Endothelial cell of umbilical vein (primary cell): ENCODE data around the gene OR6X1. TPM values are rescaled to one million over a fixed set of nuclear protein-coding genes. Genes with fewer than 3 reads are reported as not detected.

Experiments
- BruUV-seq: library from RNA; stranded (reverse); fragments of 400-500 nt; replicated peaks from 2 replicates; lab custom pipeline; 2021; lab: Mats Ljungman, UMichigan
- CTCF ChIA-PET: fragments of 300-600, 350-600 bp; sonication (Branson Sonifier 250); formaldehyde crosslinking; loops from one replicate; lab custom pipeline; 2021; ENCODE audit warnings: antibody characterized with exemption, inconsistent platforms; lab: Charles Lee
- POLR2A ChIA-PET: fragments of 300-600, 350-600 bp; sonication (Branson Sonifier 250); formaldehyde crosslinking; loops from one replicate; lab custom pipeline; 2021; ENCODE audit warnings: antibody characterized with exemption, inconsistent platforms; lab: Charles Lee
- DNase-seq: peaks from one replicate; pipeline ENCODE4 v3.0.0-alpha.2; 2011; ENCODE audit warnings: low read depth, low spot score
- FAIRE-seq: peaks from 2 replicates; lab custom pipeline; 2011; peaks lifted over from hg19 to GRCh38; lab: Jason Lieb, UNC
- H2AFZ ChIP-seq: 2 replicates; pipeline ENCODE4 v1.6.0; 2012; ENCODE audit warnings: low read depth, low read length, control low read depth, inconsistent platforms
- H3K27ac ChIP-seq: 2 replicates; pipeline ENCODE4 v1.5.1; 2011; ENCODE audit warnings: low read depth, mild to moderate bottlenecking, control low read depth, low read length, moderate library complexity; ENCODE audit not compliant: insufficient read depth
- H3K27me3 ChIP-seq, 2 experiments: 2 replicates each; pipeline versions ENCODE4 v1.6.0 to v1.6.1; 2011; ENCODE audit warnings: low read length in 2 of 2, mixed read lengths in 1 of 2; ENCODE audit not compliant: control insufficient read depth in 2 of 2, insufficient read depth in 2 of 2
- H3K36me3 ChIP-seq, 2 experiments: 2 replicates in 1 of 2; 3 replicates in 1 of 2; pipeline ENCODE4 v1.5.1; 2011; ENCODE audit warnings: low read length in 2 of 2, mild to moderate bottlenecking in 1 of 2, moderate library complexity in 1 of 2; ENCODE audit not compliant: control insufficient read depth in 2 of 2, insufficient read depth in 2 of 2; ENCODE audit errors: extremely low read depth in 1 of 2
- H3K4me1 ChIP-seq: 3 replicates; pipeline ENCODE4 v1.5.1; 2011; ENCODE audit warnings: mild to moderate bottlenecking, low read length; ENCODE audit not compliant: control insufficient read depth, insufficient read depth; ENCODE audit errors: extremely low read depth
- H3K4me2 ChIP-seq: 2 replicates; pipeline ENCODE4 v1.6.1; 2011; ENCODE audit warnings: low read length, control low read depth, mixed read lengths; ENCODE audit not compliant: insufficient read depth
- H3K4me3 ChIP-seq, 3 experiments: fragments of 200-600 bp in 1 of 3; sonication (generic), shearing (Covaris generic) in 1 of 3; replicated peaks in 1 of 3; 2 replicates each; pipeline ENCODE4 v1.5.1; 2011 to 2016; ENCODE audit warnings: control low read depth in 3 of 3, low read length in 3 of 3, mild to moderate bottlenecking in 2 of 3, inconsistent platforms in 1 of 3, low read depth in 1 of 3, moderate library complexity in 1 of 3; ENCODE audit not compliant: insufficient read depth in 1 of 3
- H3K79me2 ChIP-seq: 2 replicates; pipeline ENCODE4 v1.6.0; 2012; ENCODE audit warnings: low read length, inconsistent platforms; ENCODE audit not compliant: control insufficient read depth, insufficient read depth
- H3K9ac ChIP-seq: replicated peaks from 2 replicates; pipeline ENCODE3; 2011; ENCODE audit warnings: low read length, control low read depth; ENCODE audit not compliant: insufficient read depth; ENCODE audit errors: extremely low read depth
- H3K9me1 ChIP-seq: replicated peaks from 3 replicates; pipeline ENCODE4 v1.6.0; 2011; ENCODE audit warnings: mild to moderate bottlenecking, low read length; ENCODE audit not compliant: control insufficient read depth, insufficient read depth; ENCODE audit errors: extremely low read depth
- H3K9me3 ChIP-seq: replicated peaks from 2 replicates; pipeline ENCODE4 v1.5.1; 2012; ENCODE audit warnings: low read length, inconsistent platforms; ENCODE audit not compliant: control insufficient read depth, insufficient read depth
- H4K20me1 ChIP-seq: replicated peaks from 2 replicates; pipeline ENCODE3; 2011; ENCODE audit warnings: mild to moderate bottlenecking, low read length; ENCODE audit not compliant: control insufficient read depth, insufficient read depth; ENCODE audit errors: extremely low read depth
- CTCF ChIP-seq, 2 donors: IDR thresholded peaks; 1 replicate in 1 of 2; 2 replicates in 1 of 2; pipeline ENCODE4 v1.5.1; 2011; ENCODE audit warnings: low read length in 2 of 2, mild to moderate bottlenecking in 2 of 2, moderate library complexity in 2 of 2, control low read depth in 1 of 2, inconsistent platforms in 1 of 2, low read depth in 1 of 2; ENCODE audit not compliant: insufficient read depth in 1 of 2; ENCODE audit errors: extremely low read depth in 1 of 2
- EZH2 ChIP-seq: IDR thresholded peaks from 2 replicates; pipeline ENCODE4 v1.6.1; 2012; ENCODE audit warnings: borderline replicate concordance, low read depth, mild to moderate bottlenecking, moderate library complexity, low read length, inconsistent platforms; ENCODE audit not compliant: severe bottlenecking
- FOS ChIP-seq: IDR thresholded peaks from 2 replicates; pipeline ENCODE4 v1.6.1; 2011; ENCODE audit warnings: mild to moderate bottlenecking, low read length, moderate library complexity, borderline replicate concordance; ENCODE audit not compliant: insufficient read depth
- GATA2 ChIP-seq: IDR thresholded peaks from 2 replicates; pipeline ENCODE4 v1.7.0; 2011; ENCODE audit warnings: low read depth, mild to moderate bottlenecking, moderate library complexity, mixed read lengths, low read length; ENCODE audit not compliant: insufficient read length, insufficient read depth
- JUN ChIP-seq: IDR thresholded peaks from 2 replicates; pipeline ENCODE4 v1.6.1; 2011; ENCODE audit warnings: borderline replicate concordance, low read depth; ENCODE audit not compliant: insufficient read length, insufficient read depth
- MYC ChIP-seq: IDR thresholded peaks from one replicate; pipeline ENCODE4 v1.6.1; 2011; ENCODE audit warnings: mild to moderate bottlenecking, low read depth, low read length
- POLR2A ChIP-seq: IDR thresholded peaks from 2 replicates; pipeline ENCODE4 v1.6.1; 2012; ENCODE audit warnings: low read depth, mild to moderate bottlenecking, control low read depth, low read length
- POLR2AphosphoS5 ChIP-seq: IDR thresholded peaks from 2 replicates; pipeline ENCODE4 v1.6.1; 2012; ENCODE audit warnings: low read depth, mild to moderate bottlenecking, control low read depth, low read length, moderate library complexity; ENCODE audit not compliant: insufficient read depth
- dilution Hi-C: fragments of 300-500 bp; cut with MboI; formaldehyde crosslinking; loops from one replicate; pipeline ENCODE4 v1.15.0; 2019; ENCODE audit warnings: low sequenced_read_pairs; ENCODE audit not compliant: extremely low pct_ligation_motif_present
- intact Hi-C: fragments of 100-400 bp; cut with micrococcal nuclease; formaldehyde crosslinking; loops from one replicate; pipeline ENCODE4 v1.10.0; 2022
- polyA plus RNA-seq, 4 experiments: library from polyadenylated mRNA; depleted of rRNA in 3 of 4; stranded (reverse) in 3 of 4; unstranded in 1 of 4; fragments of >200 nt; gene quantifications; 2 replicates each; pipeline versions ENCODE4 v1.2.1 to v1.2.3, GENCODE V29; 2011 to 2012; ENCODE audit warnings: missing spikeins in 1 of 4
- total RNA-seq: library from RNA; stranded (reverse); gene quantifications from 2 replicates; pipeline ENCODE4 v1.2.3, GENCODE V29; 2021
- TF ChIP-seq, protein P1 (sequence below): IDR thresholded peaks from 2 replicates; pipeline ENCODE4 v1.6.1; 2011; ENCODE audit not compliant: insufficient read depth, insufficient read length

Gene OR6X1
- total and polyA plus RNA-seq, 2 donors (not counting 3 experiments of a cell fraction or from before 2014, with no cell fraction given): not detected

DNA sequence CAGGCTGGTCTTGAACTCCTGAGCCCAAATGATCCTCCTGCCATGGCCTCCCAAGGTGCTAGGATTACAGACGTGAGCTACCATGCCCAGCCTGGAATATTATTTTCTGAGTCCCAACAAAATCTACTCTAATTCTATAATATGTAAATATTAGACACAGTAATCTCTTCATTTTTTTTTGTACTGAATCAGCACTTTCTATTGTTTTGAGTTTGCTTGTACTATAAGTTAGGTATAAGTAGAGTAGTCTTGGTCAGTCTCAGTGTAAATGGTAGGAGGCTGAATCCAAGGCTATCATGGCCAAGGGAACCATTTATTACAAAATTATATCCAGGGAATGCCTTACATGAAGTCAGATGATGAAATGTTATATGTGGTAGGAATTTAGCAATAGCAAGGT, 19.6 kb upstream of the OR6X1 start:
- H3K9me1 ChIP-seq: no peaks in the 10 kb centered on the region
- CTCF ChIA-PET: no interaction called here
- no peak for DNase-seq
- no peak overlapping the region for H3K4me2 ChIP-seq
- no peaks in the 10 kb centered on the region for H3K4me1 ChIP-seq
- H4K20me1 ChIP-seq: no peaks in the 10 kb centered on the region
- no peak overlapping the region for H2AFZ ChIP-seq
- POLR2A ChIA-PET: no interaction called here
- H3K79me2 ChIP-seq: no peaks in the 10 kb centered on the region
- no peaks in the 10 kb centered on the region for H3K36me3 ChIP-seq
- no peak for TF ChIP-seq GATA2
- no peak for TF ChIP-seq POLR2A
- TF ChIP-seq EZH2: no peak
- TF ChIP-seq, protein P1, sequence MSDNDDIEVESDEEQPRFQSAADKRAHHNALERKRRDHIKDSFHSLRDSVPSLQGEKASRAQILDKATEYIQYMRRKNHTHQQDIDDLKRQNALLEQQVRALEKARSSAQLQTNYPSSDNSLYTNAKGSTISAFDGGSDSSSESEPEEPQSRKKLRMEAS: no peak
- no peak for TF ChIP-seq JUN
- no peak for TF ChIP-seq CTCF (IDR thresholded peaks at IDR 0.05; ENCODE audit: extremely low read depth in 1 of 2, insufficient read depth in 1 of 2, low read depth in 1 of 2, low read length in 2 of 2)
- no peak for TF ChIP-seq MYC
- no peak for TF ChIP-seq POLR2AphosphoS5
- TF ChIP-seq FOS: no peak
- H3K9ac ChIP-seq: no peak overlapping the region
- intact Hi-C loops: no loop called here
- dilution Hi-C loops: no loop called here
- no peaks in the 10 kb centered on the region for H3K9me3 ChIP-seq
- no peak for FAIRE-seq
- BruUV-seq: no TSS peak
- H3K27me3 ChIP-seq: no peaks in the 10 kb centered on the region
- no peak overlapping the region for H3K4me3 ChIP-seq
- H3K27ac ChIP-seq: no peak overlapping the region
